A549 treated with Hydrocortisone at 1 μM for 4 hours (cell line): ENCODE data around the gene ADAT2. TPM values are rescaled to one million over a fixed set of nuclear protein-coding genes. Genes with fewer than 3 reads are reported as not detected.

ENCODE experiments used
- total RNA-seq: library from RNA; stranded (reverse); fragments of 200-300 nt; extraction: Qiagen RNA extraction; gene quantifications from 5 replicates; pipeline ENCODE4 v1.2.3, GENCODE V29; 2022

The ADAT2 gene
- 3.2 to 4.1 TPM (median 3.8 TPM) in 5 replicates for total RNA-seq

DNA sequence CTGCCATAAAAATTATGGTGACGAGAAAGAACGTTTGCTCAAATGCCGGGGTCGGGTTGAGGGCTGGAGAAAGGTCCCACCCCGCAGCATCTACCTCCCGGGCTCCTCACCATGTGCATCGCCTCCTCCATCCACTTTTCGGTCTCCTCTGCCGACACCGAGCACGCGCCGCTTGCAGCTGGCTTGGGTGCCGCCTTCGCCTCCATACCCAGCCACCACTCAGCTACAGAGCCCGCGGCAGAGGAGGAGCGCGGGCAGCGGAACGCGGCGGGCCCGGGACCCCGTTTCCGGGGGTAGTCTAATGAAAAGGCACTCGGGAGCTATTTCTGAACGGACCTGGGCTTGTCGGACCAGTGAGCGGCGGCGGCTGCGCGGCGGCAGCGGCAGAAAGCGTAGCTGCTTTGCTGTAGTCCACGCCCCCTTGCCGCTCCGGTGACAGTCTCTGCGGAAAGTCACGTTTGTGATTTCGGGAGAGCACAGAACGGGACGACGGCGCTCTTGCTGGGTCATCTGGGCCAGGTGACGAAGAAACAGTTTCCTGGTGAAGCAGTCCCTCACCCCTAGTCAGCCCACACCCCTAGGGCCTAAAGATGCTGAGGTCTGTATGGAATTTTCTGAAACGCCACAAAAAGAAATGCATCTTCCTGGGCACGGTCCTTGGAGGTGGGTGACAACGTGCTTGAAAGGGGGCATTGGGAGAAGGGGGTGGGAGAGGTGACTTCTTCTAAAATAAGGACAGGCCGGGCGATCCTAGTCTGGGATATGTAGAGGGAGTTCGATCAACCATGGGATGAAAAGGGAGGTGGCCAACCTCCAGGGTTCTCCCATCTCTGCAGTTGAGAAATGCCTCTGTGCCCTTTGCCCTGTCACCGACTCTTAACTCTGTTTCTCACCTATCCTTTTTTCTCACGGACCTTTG is at the start of gene ADAT2, which contains the start of gene PEX3:
Gene ADAT2, minus strand, starts transcription at position 243 of the 919 bp plus-strand sequence. Its CDS starts 37 bp downstream, at position 206.
Gene PEX3, plus strand, starts transcription at position 353 of the 919 bp plus-strand sequence. Its CDS starts 238 bp downstream, at position 591.

Other genes starting within 250 kb of the ADAT2 start
- gene PEX3, start 110 bp upstream of the ADAT2 start, total RNA-seq: 10.0 to 12.5 TPM (median 10.9 TPM) in 5 replicates
- 52.4 to 56.1 TPM (median 55.9 TPM) in 5 replicates for gene FUCA2, start 61.0 kb upstream of the ADAT2 start, total RNA-seq
- gene PHACTR2, start 227.3 kb upstream of the ADAT2 start, total RNA-seq: 3.3 to 5.0 TPM (median 3.7 TPM) in 5 replicates